Cortex of kidney (tissue), 1 donor: ENCODE measurements around the gene PDE6G.
"Not testable (repeated sequence)": the region's sequence is repeated elsewhere in the genome, so short reads cannot be mapped to it uniquely, and the experiment has no call there.

ENCODE experiments used
- DNase-seq: peaks from one replicate; lab custom pipeline; 2025; lab: John Stamatoyannopoulos, UW

PDE6G gene

DNA sequence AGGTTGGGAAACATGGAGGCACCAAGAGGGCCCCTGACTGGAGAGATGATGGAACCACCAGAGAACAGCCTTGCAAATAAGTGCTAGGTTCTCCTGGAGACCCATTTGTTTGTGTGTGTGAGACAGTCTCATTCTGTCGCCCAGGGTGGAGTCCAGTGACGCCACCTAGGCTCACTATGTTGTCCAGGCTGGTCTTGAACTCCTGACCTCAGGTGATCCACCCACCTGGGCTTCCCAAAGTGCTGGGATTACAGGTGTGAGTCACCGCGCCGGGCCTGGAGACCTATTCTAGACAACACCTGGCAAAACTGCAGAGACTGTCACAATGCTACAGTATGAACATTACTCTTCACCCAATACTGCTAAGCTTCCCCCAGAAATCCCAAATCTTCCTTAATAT, 20.9 kb downstream of the PDE6G start:
- DNase-seq = no peak

DNA sequence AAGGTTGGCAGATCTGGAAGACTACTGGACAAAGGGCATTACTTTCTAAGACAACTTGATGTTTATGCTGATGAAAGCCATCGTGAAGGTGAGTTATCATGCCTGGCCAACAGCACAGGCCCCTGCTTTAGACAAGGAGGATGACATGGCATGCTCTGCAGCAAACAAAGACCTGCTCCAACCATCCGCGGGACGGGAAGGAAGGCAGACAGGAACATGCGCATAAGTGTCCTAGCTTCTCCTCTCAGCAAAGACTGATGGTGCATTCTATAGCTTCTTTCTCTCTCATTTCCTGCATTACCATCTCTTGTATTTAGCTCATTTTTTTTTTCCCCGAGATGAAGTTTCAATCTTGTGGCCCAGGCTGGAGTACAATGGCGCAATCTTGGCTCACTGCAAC, 24.9 kb downstream of the PDE6G start:
- no peak for DNase-seq

DNA sequence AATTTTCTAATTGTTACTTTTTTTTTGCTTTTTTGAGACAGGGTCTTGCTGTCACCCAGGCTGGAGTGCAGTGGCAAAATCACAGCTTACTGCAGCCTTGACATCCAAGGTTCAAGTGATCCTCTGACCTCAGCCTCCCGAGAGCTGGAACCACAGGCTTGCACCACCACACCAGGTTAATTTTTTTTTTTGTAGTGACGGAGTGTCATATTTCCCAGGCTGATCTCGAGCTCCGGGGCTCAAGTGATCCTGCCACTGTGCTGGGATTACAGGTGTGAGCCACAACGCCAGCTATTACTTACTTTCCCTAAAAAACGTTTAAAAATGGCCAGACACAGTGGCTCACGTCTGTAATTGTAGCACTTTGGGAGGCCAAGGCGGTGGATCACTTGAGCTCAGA, 26.1 kb downstream of the PDE6G start:
- DNase-seq = no peak

DNA sequence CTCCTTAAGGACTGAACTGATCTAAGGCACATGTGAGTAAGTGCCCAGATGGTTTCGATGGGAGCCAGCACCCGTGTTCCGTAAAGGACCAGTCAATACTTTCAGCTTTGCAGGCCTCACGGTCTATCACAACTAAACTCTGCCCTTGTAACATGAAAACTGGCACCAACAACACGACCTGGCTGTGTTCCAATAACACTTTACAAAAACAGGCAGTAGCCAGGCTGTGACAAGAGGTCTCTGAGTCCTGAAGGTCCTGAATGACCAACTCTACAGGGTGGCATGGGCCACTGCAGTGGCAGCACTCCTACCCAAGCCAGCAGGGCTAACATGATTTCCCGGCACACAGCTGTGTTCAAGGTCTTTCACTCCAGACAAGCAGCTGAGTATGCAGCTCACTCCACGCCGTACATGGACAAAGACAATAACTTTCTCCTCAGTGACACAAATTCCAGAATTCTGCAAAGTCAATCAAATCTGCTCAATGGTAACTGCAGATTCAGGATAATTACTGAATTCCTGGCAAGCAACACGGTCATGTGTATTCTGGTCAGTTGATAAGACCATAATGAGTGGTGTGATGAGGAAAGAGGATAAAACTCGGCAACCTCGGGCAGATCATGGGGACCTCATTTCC, 34.7 kb downstream of the PDE6G start:
- no peak for DNase-seq

DNA sequence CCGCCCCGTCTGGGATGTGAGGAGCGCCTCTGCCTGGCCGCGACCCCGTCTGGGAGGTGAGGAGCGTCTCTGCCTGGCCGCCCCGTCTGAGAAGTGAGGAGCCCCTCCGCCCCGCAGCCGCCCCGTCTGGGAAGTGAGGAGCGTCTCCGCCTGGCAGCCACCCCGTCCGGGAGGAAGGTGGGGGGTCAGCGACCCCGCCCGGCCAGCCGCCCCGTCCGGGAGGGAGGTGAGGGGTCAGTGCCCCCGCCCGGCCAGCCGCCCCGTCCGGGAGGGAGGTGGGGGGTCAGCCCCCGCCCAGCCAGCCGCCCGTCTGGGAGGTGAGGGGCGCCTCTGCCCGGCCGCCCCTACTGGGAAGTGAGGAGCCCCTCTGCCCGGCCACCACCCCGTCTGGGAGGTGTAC, 38.0 kb downstream of the PDE6G start:
- not testable (repeated sequence) for DNase-seq

DNA sequence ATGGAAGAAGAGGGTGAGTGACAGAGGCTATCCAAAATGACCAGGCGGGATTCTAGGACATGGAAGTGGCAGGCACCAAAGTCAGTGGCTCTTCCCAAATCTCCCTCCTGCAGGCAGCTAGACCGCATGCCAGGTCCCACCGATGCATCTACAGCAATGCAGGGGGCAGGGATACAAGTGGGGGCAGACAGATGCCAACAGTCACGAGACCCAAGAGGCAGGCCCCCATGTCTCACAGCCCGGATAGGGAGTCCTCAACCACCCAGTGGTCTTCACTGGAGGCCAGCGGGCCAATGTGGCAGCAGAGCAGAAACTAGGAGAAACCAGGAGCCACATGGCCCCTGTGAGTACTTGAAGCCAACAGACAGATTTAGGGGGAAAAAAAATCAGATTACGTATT, 39.5 kb downstream of the PDE6G start:
- DNase-seq = no peak

DNA sequence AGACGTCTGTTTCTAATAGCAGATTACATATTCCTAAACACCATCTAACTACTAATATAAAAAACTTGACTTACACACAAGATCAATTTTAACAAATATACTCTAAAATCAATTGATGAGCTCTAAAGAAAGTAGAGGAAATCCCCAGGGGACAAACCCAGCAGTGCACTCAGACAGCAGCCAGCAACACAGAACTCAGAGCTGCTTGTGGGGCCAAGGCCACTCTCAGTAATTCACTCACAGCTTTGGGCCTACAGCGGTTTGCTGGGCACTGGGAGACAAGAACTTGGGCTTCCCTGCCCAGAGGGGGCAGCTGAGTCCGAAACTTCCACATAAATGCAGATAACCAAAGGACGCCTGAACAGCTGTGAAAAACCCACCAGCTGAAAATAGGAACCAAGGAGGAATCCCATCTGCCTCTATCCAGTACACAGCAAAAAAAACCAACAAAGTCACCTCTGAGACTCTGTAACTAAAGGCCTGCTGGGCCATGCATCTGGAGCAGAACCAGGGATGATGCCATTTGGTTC, 40.9 kb downstream of the PDE6G start:
- no peak for DNase-seq

DNA sequence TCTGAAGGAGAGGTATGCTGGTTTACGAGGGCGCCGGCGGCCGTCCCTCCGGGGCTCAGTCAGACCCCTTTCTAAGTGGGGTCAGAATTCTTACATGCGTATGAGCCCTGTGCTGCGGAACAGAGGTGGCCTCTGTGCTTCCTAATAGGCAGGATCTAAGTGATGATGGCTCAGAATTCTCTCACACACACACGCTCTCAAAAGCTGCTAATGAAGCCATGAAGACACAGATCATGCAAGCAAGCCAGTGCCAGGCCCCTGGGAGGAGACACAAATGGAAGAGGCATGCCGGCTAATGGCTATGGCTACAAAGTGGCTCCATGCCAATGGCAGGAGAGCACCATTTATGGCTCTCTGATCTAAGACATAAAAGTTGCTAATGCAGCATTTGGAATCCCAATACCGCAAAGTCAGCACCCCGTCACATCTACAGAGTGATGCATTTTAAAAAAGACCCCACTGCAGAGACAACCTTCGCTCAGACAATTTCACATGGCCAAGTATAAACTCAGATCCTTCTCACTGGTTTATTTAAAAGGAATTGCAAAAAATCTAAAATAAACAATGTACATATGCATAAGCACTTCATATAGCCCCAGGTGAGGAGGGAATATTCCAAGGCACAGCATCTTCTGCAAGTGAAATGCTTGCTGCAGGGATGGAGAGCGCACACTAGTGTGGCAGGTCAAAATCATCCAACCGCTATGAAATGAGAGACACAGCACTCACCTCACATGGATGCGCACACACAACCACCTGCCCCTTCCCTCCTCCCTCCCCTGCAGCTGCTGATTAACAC, 44.0 kb downstream of the PDE6G start:
- DNase-seq = no peak

DNA sequence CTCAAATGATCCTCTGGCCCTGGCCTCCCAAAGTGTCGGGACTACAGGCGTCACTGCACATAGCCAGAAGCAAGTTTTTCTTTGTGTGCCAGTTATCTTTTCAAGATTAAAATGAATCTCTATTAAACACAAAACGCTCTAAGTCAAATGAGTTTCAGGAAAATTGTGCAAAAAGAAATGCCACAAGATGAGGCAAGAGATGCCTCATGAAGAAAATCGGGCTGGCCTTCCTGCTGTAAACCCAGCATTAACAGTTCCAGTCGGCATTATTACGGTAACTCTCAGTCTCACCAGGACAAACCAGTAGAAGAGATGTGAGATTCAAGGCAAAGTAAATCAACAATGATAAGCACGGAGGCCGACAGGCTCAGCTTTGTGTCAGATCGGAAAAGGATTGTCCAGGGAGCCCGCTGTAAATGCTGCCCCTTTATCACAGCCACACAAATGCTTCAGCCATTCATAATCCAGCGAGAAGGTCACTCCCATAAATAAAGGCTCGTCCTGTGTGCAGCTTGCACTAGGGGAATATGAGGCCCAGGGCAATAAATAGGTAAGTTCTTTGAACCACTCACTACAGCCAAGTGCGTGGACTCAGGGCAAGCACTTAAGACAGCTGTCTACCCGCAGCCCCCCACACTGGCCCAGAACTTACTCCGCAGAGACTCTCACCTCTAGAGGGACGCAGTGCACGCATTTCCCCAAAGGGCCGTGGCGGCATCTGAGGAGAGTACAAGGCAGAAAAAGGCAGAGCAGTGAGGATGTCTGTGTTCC, 46.6 kb downstream of the PDE6G start:
- DNase-seq = no peak

DNA sequence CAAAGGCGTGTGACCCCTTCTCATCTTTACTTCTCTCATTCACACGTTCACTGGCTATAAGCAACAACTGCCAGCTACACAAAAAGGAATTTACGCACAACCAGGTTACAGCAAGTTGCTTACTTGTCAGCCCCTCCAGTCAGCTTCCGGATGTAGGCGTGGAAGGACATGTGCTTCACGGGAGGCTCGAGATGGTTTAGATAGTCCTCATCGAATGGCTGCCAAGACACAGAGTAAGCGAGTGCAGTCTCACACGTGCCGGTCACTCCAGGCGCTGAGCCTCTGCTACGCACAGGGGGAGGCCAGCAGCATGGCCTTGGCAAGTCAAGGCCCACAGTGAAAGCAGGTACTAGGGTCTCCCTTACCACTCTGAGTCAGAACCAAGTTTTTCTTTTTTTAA, 47.7 kb downstream of the PDE6G start:
- DNase-seq = no peak

DNA sequence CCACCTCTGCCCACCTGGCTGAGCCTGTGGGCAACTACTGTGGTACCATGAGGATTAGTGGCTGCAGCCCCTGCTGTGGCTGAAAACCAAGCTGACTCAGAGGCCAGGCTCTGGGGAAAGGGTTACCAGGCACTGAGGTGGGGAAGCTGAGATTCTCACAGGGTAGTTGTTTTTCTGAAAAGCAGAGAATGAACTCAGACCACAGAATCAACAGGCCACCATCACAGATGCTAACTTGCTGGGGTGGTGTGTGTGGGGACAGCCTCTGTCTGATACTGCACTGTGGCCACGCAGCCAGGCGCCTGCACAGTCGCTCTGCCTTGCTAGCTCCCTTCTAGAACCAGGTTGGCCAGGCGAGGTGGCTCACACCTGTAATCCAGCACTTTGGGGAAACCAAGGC, 48.3 kb downstream of the PDE6G start:
- DNase-seq = no peak

DNA sequence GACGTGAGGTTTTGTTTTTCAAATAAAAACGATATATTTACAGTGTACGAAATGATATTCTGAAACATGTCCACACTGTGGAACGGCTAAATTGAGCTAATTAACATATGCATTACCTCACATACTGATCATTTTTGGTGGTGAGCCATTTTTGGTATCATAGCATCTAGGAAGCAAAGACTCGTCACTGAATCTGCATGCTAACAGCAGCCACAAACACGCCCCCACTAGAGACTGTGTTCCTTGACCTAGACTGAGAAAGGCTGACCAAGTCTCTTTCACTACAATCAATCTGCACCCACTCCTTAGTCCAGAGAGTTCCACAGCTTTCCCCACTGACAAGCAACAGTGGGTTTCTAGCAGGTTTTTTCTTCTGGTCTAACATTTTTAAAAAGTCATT, 48.9 kb downstream of the PDE6G start:
- no peak for DNase-seq

DNA sequence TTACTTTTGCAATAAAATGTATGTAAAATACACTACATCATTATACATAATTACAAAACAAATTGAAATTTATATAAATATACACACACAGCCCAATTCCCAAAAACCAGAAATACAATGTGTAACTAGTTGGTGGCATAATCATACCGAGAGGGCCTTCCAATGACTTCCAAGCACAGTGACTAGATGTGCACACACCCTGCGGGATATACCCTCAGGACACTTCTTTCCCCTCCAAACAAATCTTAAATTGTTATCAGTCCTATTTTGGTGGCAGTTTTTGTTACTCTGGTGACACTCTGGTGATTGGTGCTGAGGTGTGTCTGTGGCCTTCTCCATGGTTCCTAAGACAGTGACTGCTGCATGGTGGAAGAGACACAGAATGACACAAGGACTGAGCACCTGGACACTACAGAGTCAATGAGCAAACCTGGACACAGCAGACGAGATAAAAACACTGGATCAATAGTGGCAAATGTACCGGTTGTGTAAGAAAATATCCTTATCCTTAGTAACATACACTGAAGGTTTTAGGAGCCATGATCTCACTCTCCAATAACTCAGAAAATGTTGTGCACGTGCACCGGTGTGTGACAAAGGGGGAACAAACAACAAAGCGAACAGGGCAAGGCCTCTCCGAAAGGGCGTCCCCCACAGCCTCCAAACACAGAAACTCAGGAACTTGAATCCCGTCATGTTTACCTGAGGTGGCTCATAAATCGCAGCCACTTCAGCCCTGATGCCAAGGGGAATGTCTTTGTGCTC, 52.3 kb downstream of the PDE6G start:
- no peak for DNase-seq

DNA sequence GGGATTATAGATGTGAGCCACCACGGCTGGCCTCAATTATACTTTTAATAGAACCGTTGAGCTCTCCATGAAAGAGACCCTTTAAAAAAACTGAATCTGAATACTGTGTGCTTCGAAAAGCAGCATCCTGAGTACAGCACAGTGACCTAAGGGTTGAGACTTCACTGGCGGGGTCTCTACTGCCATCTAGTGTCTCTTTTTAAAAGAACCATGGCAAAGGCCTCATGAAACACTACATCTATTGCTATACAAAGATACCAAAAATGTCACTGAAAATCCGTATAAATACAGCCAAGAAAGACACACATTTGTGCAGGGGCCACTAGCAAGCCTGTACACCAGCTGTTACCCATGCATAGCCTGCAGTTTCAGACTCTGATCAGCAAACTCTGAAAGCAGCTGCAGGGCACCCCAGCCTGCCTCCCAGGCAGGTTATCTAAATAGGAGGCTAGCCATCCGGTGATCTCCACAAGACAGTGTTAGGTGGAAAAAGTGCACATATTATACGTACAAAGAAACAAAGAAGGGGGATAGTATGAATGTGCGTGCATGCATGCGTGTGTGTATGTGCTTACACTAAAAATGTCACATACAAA, 54.7 kb downstream of the PDE6G start:
- DNase-seq = no peak
